Cardiac fibroblast (primary cell): ENCODE results near the gene ACTN1.
A peak's percentile ranks its signal among the peaks of the same experiment; 100 is the strongest.

Experiments used
- DNase-seq, 2 donors: peaks; one replicate each; pipeline versions ENCODE4 v3.0.0 to v3.0.0-alpha.2; 2010; ENCODE audit warnings: low read depth in 2 of 2
- H3K4me3 ChIP-seq, 2 donors: replicated peaks in 1 of 2; 1 replicate in 1 of 2; 2 replicates in 1 of 2; pipeline ENCODE4 v1.5.1; 2011; ENCODE audit warnings: low read depth in 2 of 2, low read length in 2 of 2, mild to moderate bottlenecking in 2 of 2, moderate library complexity in 1 of 2
- TF ChIP-seq, protein P1 (sequence below): IDR thresholded peaks from one replicate; pipeline ENCODE4 v1.5.1; 2011; ENCODE audit warnings: low read depth, mild to moderate bottlenecking, low read length, inconsistent platforms

ACTN1 gene

DNA sequence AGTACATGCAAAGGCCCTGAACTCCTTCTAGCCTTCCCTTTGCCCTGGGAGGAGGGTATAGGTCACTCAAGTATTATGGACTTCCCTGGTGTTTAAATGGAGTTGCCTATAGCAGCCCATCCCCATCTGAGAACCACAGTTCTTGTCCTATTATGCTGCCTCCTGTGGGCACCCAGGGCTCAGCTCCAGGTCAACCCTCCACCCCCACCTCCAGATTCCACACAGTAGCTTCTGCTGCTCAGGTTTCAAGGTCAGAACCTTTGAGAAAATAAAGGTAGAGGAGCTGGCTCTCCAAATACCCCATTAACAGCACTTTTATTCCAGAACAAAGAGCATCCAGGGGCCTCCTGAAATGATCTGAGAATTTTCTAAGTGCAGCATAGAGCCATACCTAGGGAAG lies 57.4 kb downstream of the ACTN1 start:
- no peak for DNase-seq
- TF ChIP-seq, protein P1, sequence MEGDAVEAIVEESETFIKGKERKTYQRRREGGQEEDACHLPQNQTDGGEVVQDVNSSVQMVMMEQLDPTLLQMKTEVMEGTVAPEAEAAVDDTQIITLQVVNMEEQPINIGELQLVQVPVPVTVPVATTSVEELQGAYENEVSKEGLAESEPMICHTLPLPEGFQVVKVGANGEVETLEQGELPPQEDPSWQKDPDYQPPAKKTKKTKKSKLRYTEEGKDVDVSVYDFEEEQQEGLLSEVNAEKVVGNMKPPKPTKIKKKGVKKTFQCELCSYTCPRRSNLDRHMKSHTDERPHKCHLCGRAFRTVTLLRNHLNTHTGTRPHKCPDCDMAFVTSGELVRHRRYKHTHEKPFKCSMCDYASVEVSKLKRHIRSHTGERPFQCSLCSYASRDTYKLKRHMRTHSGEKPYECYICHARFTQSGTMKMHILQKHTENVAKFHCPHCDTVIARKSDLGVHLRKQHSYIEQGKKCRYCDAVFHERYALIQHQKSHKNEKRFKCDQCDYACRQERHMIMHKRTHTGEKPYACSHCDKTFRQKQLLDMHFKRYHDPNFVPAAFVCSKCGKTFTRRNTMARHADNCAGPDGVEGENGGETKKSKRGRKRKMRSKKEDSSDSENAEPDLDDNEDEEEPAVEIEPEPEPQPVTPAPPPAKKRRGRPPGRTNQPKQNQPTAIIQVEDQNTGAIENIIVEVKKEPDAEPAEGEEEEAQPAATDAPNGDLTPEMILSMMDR = peak; percentile 13
- no peak overlapping the region for H3K4me3 ChIP-seq

DNA sequence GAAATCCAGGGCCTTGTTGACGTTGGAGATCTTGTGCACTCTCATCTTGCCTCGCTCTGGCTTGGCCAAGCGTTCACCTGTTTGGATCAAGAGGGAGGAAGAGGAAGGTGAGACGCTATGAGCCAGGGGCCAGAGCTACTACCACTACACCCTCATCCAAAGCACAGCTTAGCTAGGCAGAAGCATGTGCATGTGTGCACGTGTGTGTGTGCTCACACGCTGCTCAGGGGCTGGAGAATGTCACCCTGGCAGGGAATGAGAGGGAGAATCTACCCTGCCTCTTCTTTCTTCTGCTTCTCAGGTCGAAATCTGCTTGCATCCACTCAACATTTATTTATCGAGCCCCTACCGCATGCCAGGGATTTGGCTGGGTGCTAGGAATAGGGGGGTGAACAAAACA lies 58.1 kb downstream of the ACTN1 start:
- TF ChIP-seq, protein P1 = no peak
- H3K4me3 ChIP-seq = no peak overlapping the region
- DNase-seq = no peak

DNA sequence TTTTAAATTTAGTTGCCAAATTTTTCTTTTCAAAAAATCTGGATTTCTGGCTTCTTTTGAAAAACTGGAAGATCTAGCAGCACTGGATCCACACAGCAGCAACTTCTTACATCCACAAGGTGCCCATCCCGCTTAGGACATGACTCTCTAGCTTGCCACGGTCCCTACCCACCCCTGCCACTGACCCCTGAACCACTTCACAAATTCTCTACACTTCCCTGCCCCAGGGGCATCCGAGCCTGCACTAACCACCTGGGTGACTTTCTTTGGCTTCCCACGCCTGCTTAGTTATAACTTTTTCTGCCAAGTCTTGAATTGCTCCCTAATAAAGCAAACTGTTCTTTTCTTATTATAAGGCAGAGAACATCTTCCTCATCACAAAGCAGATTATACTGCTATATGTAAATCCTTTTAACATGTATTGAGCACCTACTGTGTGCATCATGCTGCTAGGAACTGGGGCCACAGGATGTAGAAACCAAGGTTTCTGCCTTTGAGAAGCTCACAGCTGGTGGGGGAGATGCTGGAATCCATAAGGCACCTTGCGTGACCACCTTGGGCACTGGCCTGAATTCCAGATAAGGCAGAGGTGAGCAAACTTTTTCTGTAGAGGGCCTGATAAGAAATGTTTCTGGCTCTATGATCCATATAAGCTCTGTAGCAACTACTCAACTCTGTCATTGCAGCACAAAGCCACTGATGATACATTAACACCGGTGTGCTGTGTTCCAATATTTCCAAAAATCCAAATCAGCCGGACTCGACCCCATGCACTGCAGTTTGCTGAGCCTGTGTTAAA lies 59.8 kb downstream of the ACTN1 start:
- H3K4me3 ChIP-seq = no peak overlapping the region
- TF ChIP-seq, protein P1 = no peak
- no peak for DNase-seq

- TF ChIP-seq, protein P1 = no peak
- DNase-seq = no peak
- no peak overlapping the region for H3K4me3 ChIP-seq
These were observed 60.5 kb downstream of the ACTN1 start for GRCh38 chr14:68918612-68919011.

- TF ChIP-seq, protein P1 = no peak
- H3K4me3 ChIP-seq = no peak overlapping the region
- no peak for DNase-seq
These were observed 62.7 kb downstream of the ACTN1 start for GRCh38 chr14:68916358-68916941.

- DNase-seq = no peak
- TF ChIP-seq, protein P1 = no peak
These were observed 65.6 kb downstream of the ACTN1 start for GRCh38 chr14:68913516-68913915.

More at GRCh38 chr14:68913516-68913915, 65.6 kb downstream of the ACTN1 start:
- no peak overlapping the region for H3K4me3 ChIP-seq
